Left ventricle myocardium superior (tissue), 1 donor: Measurements from ENCODE around the gene GATAD2B. TPM values are rescaled to one million over a fixed set of nuclear protein-coding genes. Genes with fewer than 3 reads are reported as not detected.

Experiments used
- ATAC-seq: fragments of 200-7000 bp; cut with Tn5 transposase; one replicate; pipeline ENCODE4 v1.9.1; 2020; ENCODE audit warnings: mild to moderate bottlenecking, moderate library complexity
- DNase-seq: peaks from one replicate; pipeline ENCODE4 v3.0.0-alpha.2; 2020
- intact Hi-C: fragments of 100-400 bp; cut with micrococcal nuclease; formaldehyde crosslinking; loops from one replicate; pipeline ENCODE4 v1.11.0; 2022
- long read RNA-seq: library from polyadenylated mRNA; unstranded; transcript quantifications from one replicate; pipeline ENCODE4 v2.0.0, GENCODE V29; 2021
- total RNA-seq: library from RNA; stranded (reverse); fragmentation: NEBNext Ultra II Directional; extraction: Animal tissue kit (Norgen Biotek cat#: 25700); gene quantifications from one replicate; pipeline ENCODE4 v1.2.1, GENCODE V29; 2021
- donor health status: DM: no; HTN: yes; CAD: no; lungs with severe emphysema.

The GATAD2B gene
- 34.6 TPM for total RNA-seq
- long read RNA-seq, partial matches to known transcripts: 0 of 9 reads
- long read RNA-seq, other reads (novel, unspliced or antisense): 9 of 9 reads

GRCh38 chr1:153922972-153923925 is at the start of gene GATAD2B:
Gene GATAD2B, minus strand, starts transcription at chr1:153922972. Its CDS starts 94,625 bp downstream, at chr1:153828347.
- ATAC-seq (peak; percentile 98), DNase-seq (peak; percentile 100)
- intact Hi-C loops: loop anchor here (10.0 kb wide), 1 partner anchor 98 kb away; no protein-coding TSS in a partner anchor

GRCh38 chr1:153970346-153970745 is 47.6 kb upstream of the GATAD2B start:
- DNase-seq (no peak), ATAC-seq (no peak)
- intact Hi-C loops: loop anchor here (10.0 kb wide), 1 partner anchor 176 kb away; no protein-coding TSS in a partner anchor

- intact Hi-C loops: no loop called here
- ATAC-seq: no peak
- DNase-seq: no peak
Observed at GRCh38 chr1:153968972-153969371, 46.2 kb upstream of the GATAD2B start.

- ATAC-seq (no peak), DNase-seq (no peak)
- intact Hi-C loops: no loop called here
Observed at GRCh38 chr1:153968408-153968807, 45.6 kb upstream of the GATAD2B start.

- DNase-seq (peak; percentile 59), ATAC-seq (no peak)
- intact Hi-C loops: no loop called here
Observed at GRCh38 chr1:153968000-153968363, 45.2 kb upstream of the GATAD2B start.

- ATAC-seq (peak; percentile 84), DNase-seq (peak; percentile 93)
- intact Hi-C loops: no loop called here
Observed at GRCh38 chr1:153967107-153967999, 44.6 kb upstream of the GATAD2B start, which contains the start of gene CREB3L4. Gene CREB3L4, plus strand, starts transcription at chr1:153967902. Its CDS starts 624 bp downstream, at chr1:153968526.

- intact Hi-C loops: no loop called here
- DNase-seq: peak; percentile 62
- ATAC-seq: no peak
Observed at GRCh38 chr1:153963850-153964331, 41.1 kb upstream of the GATAD2B start.

- intact Hi-C loops: no loop called here
Observed at GRCh38 chr1:153963030-153963849, 40.5 kb upstream of the GATAD2B start, which contains the start of gene SLC39A1. Gene SLC39A1, minus strand, starts transcription at chr1:153963537. Its CDS starts 822 bp downstream, at chr1:153962715.

GRCh38 chr1:153962088-153963029 is 39.6 kb upstream of the GATAD2B start:
- DNase-seq: no peak
- no peak for ATAC-seq
- intact Hi-C loops: no loop called here

More at GRCh38 chr1:153963030-153963849, 40.5 kb upstream of the GATAD2B start, which contains the start of gene SLC39A1:
- peak; percentile 79 for ATAC-seq
- peak; percentile 99 for DNase-seq

GRCh38 chr1:153961421-153961820 is 38.6 kb upstream of the GATAD2B start:
- DNase-seq (no peak), ATAC-seq (no peak)
- intact Hi-C loops: no loop called here

GRCh38 chr1:153960206-153960605 is 37.4 kb upstream of the GATAD2B start:
- intact Hi-C loops: no loop called here
- DNase-seq: no peak
- ATAC-seq: no peak

- intact Hi-C loops: no loop called here
- ATAC-seq (no peak), DNase-seq (no peak)
Observed at GRCh38 chr1:153959454-153959853, 36.7 kb upstream of the GATAD2B start.

GRCh38 chr1:153958961-153959260 is 36.1 kb upstream of the GATAD2B start:
- intact Hi-C loops: no loop called here
- DNase-seq (no peak), ATAC-seq (no peak)

- peak; percentile 99 for DNase-seq
- peak; percentile 86 for ATAC-seq
- intact Hi-C loops: no loop called here
Observed at GRCh38 chr1:153958111-153958960, 35.6 kb upstream of the GATAD2B start, which contains the start of gene CRTC2. Gene CRTC2, minus strand, starts transcription at chr1:153958612. Its CDS starts 115 bp downstream, at chr1:153958497.

- intact Hi-C loops: no loop called here
- DNase-seq: no peak
- peak; percentile 1 for ATAC-seq
Observed at GRCh38 chr1:153957744-153958110, 35.0 kb upstream of the GATAD2B start.

GRCh38 chr1:153956997-153957715 is 34.4 kb upstream of the GATAD2B start:
- intact Hi-C loops: no loop called here
- ATAC-seq: no peak
- no peak for DNase-seq
